MM.1S (cell line): Measurements from ENCODE around the gene TMEM178B.

ENCODE experiments used
- DNase-seq: peaks from one replicate; pipeline ENCODE4 v3.0.0-alpha.2; 2015
- H2AFZ ChIP-seq: fragments of 300-600 bp; sonication (generic); 2 replicates; pipeline ENCODE4 v1.6.0; 2016; ENCODE audit warnings: antibody characterized with exemption, low read length
- H3F3A ChIP-seq: fragments of 300-600 bp; sonication (generic); 2 replicates; pipeline ENCODE4 v1.6.1; 2016; ENCODE audit warnings: mild to moderate bottlenecking, antibody characterized with exemption, low read length, moderate library complexity, mixed read lengths; ENCODE audit not compliant: insufficient read depth
- H3K27ac ChIP-seq: fragments of 300-600 bp; sonication (generic); 2 replicates; pipeline ENCODE4 v1.5.1; 2016; ENCODE audit warnings: mild to moderate bottlenecking, low read length
- H3K27me3 ChIP-seq: fragments of 300-600 bp; sonication (generic); replicated peaks from 2 replicates; pipeline ENCODE4 v1.6.0; 2016; ENCODE audit warnings: low read length; ENCODE audit not compliant: insufficient read depth
- H3K36me3 ChIP-seq: fragments of 300-600 bp; sonication (generic); replicated peaks from 2 replicates; pipeline ENCODE4 v1.6.1; 2016; ENCODE audit warnings: mild to moderate bottlenecking, low read length, mixed read lengths; ENCODE audit not compliant: insufficient read depth
- H3K4me1 ChIP-seq: fragments of 300-600 bp; sonication (generic); 2 replicates; pipeline ENCODE4 v1.6.1; 2016; ENCODE audit warnings: low read length, mixed read lengths
- H3K4me2 ChIP-seq: fragments of 300-600 bp; sonication (generic); 2 replicates; pipeline ENCODE4 v1.6.0; 2016; ENCODE audit warnings: low read depth, low read length
- H3K4me3 ChIP-seq: fragments of 300-600 bp; sonication (generic); 2 replicates; pipeline ENCODE4 v1.5.1; 2016; ENCODE audit warnings: low read length, mixed read lengths
- H3K79me2 ChIP-seq: fragments of 300-600 bp; sonication (generic); 2 replicates; pipeline ENCODE4 v1.6.1; 2016; ENCODE audit warnings: mixed run types, low read length, mixed read lengths
- H3K9ac ChIP-seq: fragments of 300-600 bp; sonication (generic); 2 replicates; pipeline ENCODE4 v1.6.1; 2016; ENCODE audit warnings: low read length, mixed read lengths
- H3K9me2 ChIP-seq: fragments of 300-600 bp; sonication (generic); replicated peaks from 2 replicates; pipeline ENCODE4 v1.6.1; 2016; ENCODE audit warnings: mild to moderate bottlenecking, low read length, mixed read lengths; ENCODE audit not compliant: insufficient read depth
- H3K9me3 ChIP-seq: fragments of 300-600 bp; sonication (generic); replicated peaks from 2 replicates; pipeline ENCODE4 v1.6.1; 2016; ENCODE audit warnings: mild to moderate bottlenecking, low read length, mixed read lengths; ENCODE audit not compliant: insufficient read depth
- H4K20me1 ChIP-seq: fragments of 300-600 bp; sonication (generic); 2 replicates; pipeline ENCODE4 v1.6.1; 2016; ENCODE audit warnings: mild to moderate bottlenecking, low read length, moderate library complexity, mixed read lengths; ENCODE audit not compliant: insufficient read depth
- EZH2 ChIP-seq: fragments of 300-600 bp; sonication (generic); optimal IDR thresholded peaks from 2 replicates; pipeline ENCODE3; 2017; ENCODE audit warnings: low read depth, mild to moderate bottlenecking, antibody characterized with exemption, low read length, mixed read lengths
- EZH2phosphoT487 ChIP-seq: fragments of 300-600 bp; sonication (generic); IDR thresholded peaks from 2 replicates; pipeline ENCODE4 v1.6.1; 2018; ENCODE audit warnings: antibody characterized with exemption, low read length
- TF ChIP-seq, protein P1 (sequence below): fragments of 300-600 bp; sonication (generic); IDR thresholded peaks from 2 replicates; pipeline ENCODE4 v1.5.1; 2016; ENCODE audit warnings: antibody characterized with exemption, low read length, mixed read lengths

Gene TMEM178B

DNA sequence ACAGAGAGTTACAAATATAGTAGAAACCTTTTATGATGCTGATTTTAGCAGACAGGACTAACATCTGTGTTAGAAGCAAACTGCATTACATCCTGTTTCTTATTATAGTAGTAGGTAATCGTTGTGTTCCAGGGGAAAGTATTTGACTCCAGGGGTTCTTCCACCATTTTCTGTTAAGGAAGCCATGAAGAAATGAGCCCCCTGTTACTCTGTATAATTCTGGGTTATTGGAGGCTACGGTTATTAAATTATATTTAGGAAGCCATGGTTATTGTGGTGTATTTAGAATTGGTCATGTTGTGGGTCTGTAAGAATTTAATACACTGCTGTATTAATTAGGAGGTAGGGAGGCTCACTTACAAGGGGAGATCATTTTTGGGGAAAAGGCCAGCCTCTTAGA lies 301.6 kb downstream of the TMEM178B start:
- H3K27ac ChIP-seq, result no peak overlapping the region

DNA sequence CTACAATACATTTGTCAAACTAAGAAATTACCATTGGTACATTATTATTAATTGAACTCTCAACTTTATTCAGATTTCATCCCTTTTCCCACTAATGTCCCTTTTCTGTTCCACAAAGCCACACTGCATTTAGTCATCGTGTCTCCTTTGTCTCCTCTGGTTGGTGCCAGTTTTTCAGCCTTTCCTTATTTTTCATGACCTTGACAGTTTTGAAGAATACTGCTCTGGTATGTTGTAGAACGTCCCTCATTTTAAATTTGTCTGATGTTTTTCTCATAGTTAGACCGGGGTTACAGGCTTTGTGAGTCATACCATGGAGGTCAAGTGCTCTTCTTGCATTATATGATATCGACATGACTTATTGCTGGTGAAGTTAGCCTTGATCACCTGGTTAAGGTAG lies 304.0 kb downstream of the TMEM178B start:
- Histone ChIP-seq H3K27ac (no peak overlapping the region), H3K9ac (no peak overlapping the region), H3K9me2 (no peaks in the 10 kb centered on the region), H3K9me3 (no peaks in the 10 kb centered on the region), H3K4me3 (no peak overlapping the region), H3K4me1 (peaks cover 15% of the 10 kb centered on the region), H3K79me2 (no peaks in the 10 kb centered on the region), H3F3A (no peaks in the 10 kb centered on the region; the same call in 1 of the 2 replicates), H3K4me2 (no peak overlapping the region), H4K20me1 (no peaks in the 10 kb centered on the region), H2AFZ (no peak overlapping the region), H3K27me3 (no peaks in the 10 kb centered on the region), H3K36me3 (no peaks in the 10 kb centered on the region)
- DNase-seq, result no peak
- no peak for TF ChIP-seq EZH2
- no peak for TF ChIP-seq EZH2phosphoT487
- TF ChIP-seq, protein P1, sequence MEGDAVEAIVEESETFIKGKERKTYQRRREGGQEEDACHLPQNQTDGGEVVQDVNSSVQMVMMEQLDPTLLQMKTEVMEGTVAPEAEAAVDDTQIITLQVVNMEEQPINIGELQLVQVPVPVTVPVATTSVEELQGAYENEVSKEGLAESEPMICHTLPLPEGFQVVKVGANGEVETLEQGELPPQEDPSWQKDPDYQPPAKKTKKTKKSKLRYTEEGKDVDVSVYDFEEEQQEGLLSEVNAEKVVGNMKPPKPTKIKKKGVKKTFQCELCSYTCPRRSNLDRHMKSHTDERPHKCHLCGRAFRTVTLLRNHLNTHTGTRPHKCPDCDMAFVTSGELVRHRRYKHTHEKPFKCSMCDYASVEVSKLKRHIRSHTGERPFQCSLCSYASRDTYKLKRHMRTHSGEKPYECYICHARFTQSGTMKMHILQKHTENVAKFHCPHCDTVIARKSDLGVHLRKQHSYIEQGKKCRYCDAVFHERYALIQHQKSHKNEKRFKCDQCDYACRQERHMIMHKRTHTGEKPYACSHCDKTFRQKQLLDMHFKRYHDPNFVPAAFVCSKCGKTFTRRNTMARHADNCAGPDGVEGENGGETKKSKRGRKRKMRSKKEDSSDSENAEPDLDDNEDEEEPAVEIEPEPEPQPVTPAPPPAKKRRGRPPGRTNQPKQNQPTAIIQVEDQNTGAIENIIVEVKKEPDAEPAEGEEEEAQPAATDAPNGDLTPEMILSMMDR, result no peak

More for the DNA sequence above, 301.6 kb downstream of the TMEM178B start:
- Histone ChIP-seq H3K4me1 (peaks cover 12% of the 10 kb centered on the region; the same call in 1 of the 2 replicates), H3K79me2 (no peaks in the 10 kb centered on the region), H3K4me3 (no peak overlapping the region), H3K9me3 (no peaks in the 10 kb centered on the region), H4K20me1 (no peaks in the 10 kb centered on the region), H3K9me2 (no peaks in the 10 kb centered on the region), H3K4me2 (0 out of 2 replicates have a peak overlapping the region, but pooled peaks have one; percentile 2), H3K9ac (no peak overlapping the region), H3K27me3 (no peaks in the 10 kb centered on the region), H2AFZ (no peak overlapping the region), H3K36me3 (no peaks in the 10 kb centered on the region), H3F3A (no peaks in the 10 kb centered on the region; the same call in 1 of the 2 replicates)
- no peak for DNase-seq
- TF ChIP-seq, protein P1, result no peak
- TF ChIP-seq EZH2phosphoT487 (no peak), EZH2 (no peak)

DNA sequence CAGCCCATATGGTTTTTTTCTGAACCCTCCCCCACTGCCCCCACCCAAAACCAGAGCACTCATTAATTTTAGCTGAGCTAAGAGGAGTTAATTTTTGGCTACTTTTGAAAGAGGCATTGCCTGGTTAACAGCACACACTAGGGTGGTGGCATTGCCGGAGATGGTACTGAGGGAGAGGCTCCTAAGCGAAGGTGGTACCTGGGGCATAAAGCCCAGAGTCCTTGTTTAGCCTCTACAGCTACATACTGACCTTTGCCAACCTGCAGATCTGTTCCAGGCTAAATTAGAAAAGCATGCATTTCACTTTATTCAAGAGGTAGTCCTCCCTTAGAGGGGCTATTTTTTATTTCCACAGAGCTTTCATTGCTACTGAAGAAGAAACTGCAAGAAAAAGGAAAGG lies 304.5 kb downstream of the TMEM178B start:
- no peak for TF ChIP-seq EZH2phosphoT487
- TF ChIP-seq, protein P1, result no peak
- TF ChIP-seq EZH2, result no peak
- Histone ChIP-seq H3K4me2 (no peak overlapping the region), H3K9me3 (no peaks in the 10 kb centered on the region), H3K79me2 (no peaks in the 10 kb centered on the region), H3K36me3 (no peaks in the 10 kb centered on the region), H3K4me3 (no peak overlapping the region), H3F3A (no peaks in the 10 kb centered on the region; the same call in 1 of the 2 replicates), H4K20me1 (no peaks in the 10 kb centered on the region), H3K4me1 (peaks cover 15% of the 10 kb centered on the region), H3K9ac (no peak overlapping the region), H3K27ac (no peak overlapping the region), H2AFZ (no peak overlapping the region), H3K9me2 (no peaks in the 10 kb centered on the region), H3K27me3 (no peaks in the 10 kb centered on the region)
- no peak for DNase-seq
